ENCODE data around the gene TSPAN9. TPM values are rescaled to one million over a fixed set of nuclear protein-coding genes. Genes with fewer than 3 reads are reported as not detected.

TSPAN9 gene
- total and polyA plus RNA-seq, 10 of the 15 experiments (the other 5 are each of a cell fraction or from before 2014, with no cell fraction given): 0.03 to 1.0 (median 0.12) TPM; not detected in 5

- Histone ChIP-seq H3K4me2 (ENCODE audit: control insufficient read depth, insufficient read depth) (no peak overlapping the region), H3K9ac (ENCODE audit: control insufficient read depth, insufficient read depth, low read length) (no peak overlapping the region), H3K4me1 (ENCODE audit: control insufficient read depth, insufficient read depth, low read length) (no peaks in the 10 kb centered on the region), H3K27me3 (replicated peaks in 1 of 2; ENCODE audit: control insufficient read depth in 2 of 2, insufficient read depth in 2 of 2, low read length in 1 of 2) (peaks cover 4 to 6% of the 10 kb centered on the region in 2 experiments), H3K79me2 (ENCODE audit: control insufficient read depth, insufficient read depth, low read length) (no peaks in the 10 kb centered on the region), H2AFZ (ENCODE audit: control insufficient read depth, low read depth, low read length) (no peak overlapping the region), H3K4me3 (no peak overlapping the region), H3K9me3 (replicated peaks; ENCODE audit: control insufficient read depth, insufficient read depth, low read length) (no peaks in the 10 kb centered on the region), H3K36me3 (ENCODE audit: control insufficient read depth in 2 of 2, insufficient read depth in 2 of 2, low read length in 1 of 2) (no peaks in the 10 kb centered on the region), H4K20me1 (ENCODE audit: control insufficient read depth, insufficient read depth) (no peaks in the 10 kb centered on the region), H3K27ac (ENCODE audit: control insufficient read depth, insufficient read depth) (no peak overlapping the region)
- ChIA-PET POLR2A (no interaction called here), CTCF (no interaction called here), SMC1A (ENCODE audit: uncharacterized antibody, unreplicated experiment) (no interaction called here), RAD21 (ENCODE audit: unreplicated experiment) (no interaction called here)
- DNase-seq (ENCODE audit: low read depth, low spot score) (no peak), ATAC-seq (no peak), FAIRE-seq (no peak)
- no TSS peak for BruUV-seq (replicated peaks)
- 55% methylated on average over 11 of the region's 11 CpGs for WGBS (ENCODE audit: insufficient coverage, insufficient replicate concordance, low lambda C conversion rate, missing lambda C conversion rate)
- in situ Hi-C loops (cut with MboI) (no loop called here), intact Hi-C loops (cut with micrococcal nuclease; ENCODE audit: unreplicated experiment) (no loop called here)
- TF ChIP-seq ATF7 (IDR thresholded peaks at IDR 0.05; ENCODE audit: low read depth): no peak
- no peak for TF ChIP-seq POU2F2 (IDR thresholded peaks at IDR 0.05; ENCODE audit: borderline replicate concordance, low read depth, low read length)
- no peak for TF ChIP-seq TBL1XR1 (IDR thresholded peaks at IDR 0.05; ENCODE audit: low read depth, low read length)
- TF ChIP-seq SMAD1 (IDR thresholded peaks at IDR 0.05; ENCODE audit: low read depth, partially characterized antibody): no peak
- TF ChIP-seq TAF1 (IDR thresholded peaks at IDR 0.05; ENCODE audit: borderline replicate concordance, low read depth, low read length): no peak
- TF ChIP-seq, protein P1, sequence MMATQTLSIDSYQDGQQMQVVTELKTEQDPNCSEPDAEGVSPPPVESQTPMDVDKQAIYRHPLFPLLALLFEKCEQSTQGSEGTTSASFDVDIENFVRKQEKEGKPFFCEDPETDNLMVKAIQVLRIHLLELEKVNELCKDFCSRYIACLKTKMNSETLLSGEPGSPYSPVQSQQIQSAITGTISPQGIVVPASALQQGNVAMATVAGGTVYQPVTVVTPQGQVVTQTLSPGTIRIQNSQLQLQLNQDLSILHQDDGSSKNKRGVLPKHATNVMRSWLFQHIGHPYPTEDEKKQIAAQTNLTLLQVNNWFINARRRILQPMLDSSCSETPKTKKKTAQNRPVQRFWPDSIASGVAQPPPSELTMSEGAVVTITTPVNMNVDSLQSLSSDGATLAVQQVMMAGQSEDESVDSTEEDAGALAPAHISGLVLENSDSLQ (IDR thresholded peaks at IDR 0.05): no peak
- no peak for TF ChIP-seq MYB (IDR thresholded peaks at IDR 0.05; ENCODE audit: borderline replicate concordance, low read depth, low read length)
Observed at GRCh38 chr12:3238196-3238595, 161.0 kb downstream of the TSPAN9 start.

DNA sequence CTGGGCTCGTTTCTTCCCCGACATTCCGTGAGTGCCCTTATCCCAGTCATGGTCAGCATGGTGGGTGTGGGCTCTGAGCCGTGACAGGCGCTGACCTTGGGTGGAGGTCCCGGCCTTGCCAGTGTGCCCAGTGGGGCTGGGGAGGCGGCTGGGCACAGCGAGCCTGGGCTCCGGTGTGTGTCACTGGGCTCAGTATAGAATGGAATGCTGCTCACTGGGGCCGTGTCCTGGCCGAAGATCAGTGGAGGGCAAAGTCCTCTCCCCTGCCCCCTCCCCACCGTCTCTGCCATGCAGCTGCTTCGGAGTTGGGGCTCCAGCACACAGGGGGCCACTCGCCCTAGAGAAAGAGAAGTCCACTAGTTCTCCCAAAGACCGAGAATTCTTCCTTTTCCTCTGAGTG lies 164.4 kb downstream of the TSPAN9 start:
- WGBS (ENCODE audit: insufficient coverage, insufficient replicate concordance, low lambda C conversion rate, missing lambda C conversion rate): 44% methylated on average over 15 of the region's 15 CpGs
- ATAC-seq (no peak), FAIRE-seq (no peak), DNase-seq (ENCODE audit: low read depth, low spot score) (no peak)
- no peaks in the 10 kb centered on the region for H3K4me1 ChIP-seq (ENCODE audit: control insufficient read depth, insufficient read depth, low read length)
- in situ Hi-C loops (cut with MboI) (no loop called here), intact Hi-C loops (cut with micrococcal nuclease; ENCODE audit: unreplicated experiment) (no loop called here)
- BruUV-seq (replicated peaks): no TSS peak
- peaks cover 4 to 6% of the 10 kb centered on the region in 2 experiments for H3K27me3 ChIP-seq (replicated peaks in 1 of 2; ENCODE audit: control insufficient read depth in 2 of 2, insufficient read depth in 2 of 2, low read length in 1 of 2)
- H3K4me2 ChIP-seq (ENCODE audit: control insufficient read depth, insufficient read depth): no peak overlapping the region
- H3K9me3 ChIP-seq (replicated peaks; ENCODE audit: control insufficient read depth, insufficient read depth, low read length): no peaks in the 10 kb centered on the region
- ChIA-PET POLR2A (no interaction called here), RAD21 (ENCODE audit: unreplicated experiment) (no interaction called here), CTCF (no interaction called here), SMC1A (ENCODE audit: uncharacterized antibody, unreplicated experiment) (no interaction called here)
- H3K36me3 ChIP-seq (ENCODE audit: control insufficient read depth in 2 of 2, insufficient read depth in 2 of 2, low read length in 1 of 2): no peaks in the 10 kb centered on the region
- H4K20me1 ChIP-seq (ENCODE audit: control insufficient read depth, insufficient read depth): no peaks in the 10 kb centered on the region
- H3K4me3 ChIP-seq: no peak overlapping the region
- no peak overlapping the region for H3K27ac ChIP-seq (ENCODE audit: control insufficient read depth, insufficient read depth)
- H3K9ac ChIP-seq (ENCODE audit: control insufficient read depth, insufficient read depth, low read length): no peak overlapping the region
- no peak overlapping the region for H2AFZ ChIP-seq (ENCODE audit: control insufficient read depth, low read depth, low read length)
- no peaks in the 10 kb centered on the region for H3K79me2 ChIP-seq (ENCODE audit: control insufficient read depth, insufficient read depth, low read length)
- TF ChIP-seq EED (IDR thresholded peaks at IDR 0.05; ENCODE audit: low read depth): no peak
- TF ChIP-seq, protein P2, sequence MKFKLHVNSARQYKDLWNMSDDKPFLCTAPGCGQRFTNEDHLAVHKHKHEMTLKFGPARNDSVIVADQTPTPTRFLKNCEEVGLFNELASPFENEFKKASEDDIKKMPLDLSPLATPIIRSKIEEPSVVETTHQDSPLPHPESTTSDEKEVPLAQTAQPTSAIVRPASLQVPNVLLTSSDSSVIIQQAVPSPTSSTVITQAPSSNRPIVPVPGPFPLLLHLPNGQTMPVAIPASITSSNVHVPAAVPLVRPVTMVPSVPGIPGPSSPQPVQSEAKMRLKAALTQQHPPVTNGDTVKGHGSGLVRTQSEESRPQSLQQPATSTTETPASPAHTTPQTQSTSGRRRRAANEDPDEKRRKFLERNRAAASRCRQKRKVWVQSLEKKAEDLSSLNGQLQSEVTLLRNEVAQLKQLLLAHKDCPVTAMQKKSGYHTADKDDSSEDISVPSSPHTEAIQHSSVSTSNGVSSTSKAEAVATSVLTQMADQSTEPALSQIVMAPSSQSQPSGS (IDR thresholded peaks at IDR 0.05; ENCODE audit: low read length): no peak
- no peak for TF ChIP-seq E2F4 (IDR thresholded peaks at IDR 0.05; ENCODE audit: low read depth, low read length)
- no peak for TF ChIP-seq NFIC (IDR thresholded peaks at IDR 0.05; ENCODE audit: low read depth, low read length)
- TF ChIP-seq, protein P3, sequence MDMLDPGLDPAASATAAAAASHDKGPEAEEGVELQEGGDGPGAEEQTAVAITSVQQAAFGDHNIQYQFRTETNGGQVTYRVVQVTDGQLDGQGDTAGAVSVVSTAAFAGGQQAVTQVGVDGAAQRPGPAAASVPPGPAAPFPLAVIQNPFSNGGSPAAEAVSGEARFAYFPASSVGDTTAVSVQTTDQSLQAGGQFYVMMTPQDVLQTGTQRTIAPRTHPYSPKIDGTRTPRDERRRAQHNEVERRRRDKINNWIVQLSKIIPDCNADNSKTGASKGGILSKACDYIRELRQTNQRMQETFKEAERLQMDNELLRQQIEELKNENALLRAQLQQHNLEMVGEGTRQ (IDR thresholded peaks at IDR 0.05; ENCODE audit: borderline replicate concordance, low read depth, low read length): no peak
- no peak for TF ChIP-seq LARP7 (IDR thresholded peaks at IDR 0.05)
- no peak for TF ChIP-seq CREB1 (IDR thresholded peaks at IDR 0.05; ENCODE audit: low read depth)
- TF ChIP-seq MTA2 (IDR thresholded peaks at IDR 0.05; ENCODE audit: low read depth): no peak
